NCI-H524 (cell line): ENCODE results near the gene TTF1.
A peak's percentile ranks its signal among the peaks of the same experiment; 100 is the strongest.

Experiments used
- DNase-seq, 2 experiments: peaks; one replicate each; lab custom pipeline; 2025; lab: John Stamatoyannopoulos, UW

TTF1 gene, protein sequence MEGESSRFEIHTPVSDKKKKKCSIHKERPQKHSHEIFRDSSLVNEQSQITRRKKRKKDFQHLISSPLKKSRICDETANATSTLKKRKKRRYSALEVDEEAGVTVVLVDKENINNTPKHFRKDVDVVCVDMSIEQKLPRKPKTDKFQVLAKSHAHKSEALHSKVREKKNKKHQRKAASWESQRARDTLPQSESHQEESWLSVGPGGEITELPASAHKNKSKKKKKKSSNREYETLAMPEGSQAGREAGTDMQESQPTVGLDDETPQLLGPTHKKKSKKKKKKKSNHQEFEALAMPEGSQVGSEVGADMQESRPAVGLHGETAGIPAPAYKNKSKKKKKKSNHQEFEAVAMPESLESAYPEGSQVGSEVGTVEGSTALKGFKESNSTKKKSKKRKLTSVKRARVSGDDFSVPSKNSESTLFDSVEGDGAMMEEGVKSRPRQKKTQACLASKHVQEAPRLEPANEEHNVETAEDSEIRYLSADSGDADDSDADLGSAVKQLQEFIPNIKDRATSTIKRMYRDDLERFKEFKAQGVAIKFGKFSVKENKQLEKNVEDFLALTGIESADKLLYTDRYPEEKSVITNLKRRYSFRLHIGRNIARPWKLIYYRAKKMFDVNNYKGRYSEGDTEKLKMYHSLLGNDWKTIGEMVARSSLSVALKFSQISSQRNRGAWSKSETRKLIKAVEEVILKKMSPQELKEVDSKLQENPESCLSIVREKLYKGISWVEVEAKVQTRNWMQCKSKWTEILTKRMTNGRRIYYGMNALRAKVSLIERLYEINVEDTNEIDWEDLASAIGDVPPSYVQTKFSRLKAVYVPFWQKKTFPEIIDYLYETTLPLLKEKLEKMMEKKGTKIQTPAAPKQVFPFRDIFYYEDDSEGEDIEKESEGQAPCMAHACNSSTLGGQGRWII

GRCh38 chr9:132406554-132407122 is at the start of gene TTF1:
Gene TTF1 (minus strand): TSS chr9:132406840. CDS start chr9:132402821, 4,019 bp downstream.
- peak; percentile 70 to 91 for DNase-seq

GRCh38 chr9:132456241-132456640 is 49.6 kb upstream of the TTF1 start:
- DNase-seq = no peak

DNA sequence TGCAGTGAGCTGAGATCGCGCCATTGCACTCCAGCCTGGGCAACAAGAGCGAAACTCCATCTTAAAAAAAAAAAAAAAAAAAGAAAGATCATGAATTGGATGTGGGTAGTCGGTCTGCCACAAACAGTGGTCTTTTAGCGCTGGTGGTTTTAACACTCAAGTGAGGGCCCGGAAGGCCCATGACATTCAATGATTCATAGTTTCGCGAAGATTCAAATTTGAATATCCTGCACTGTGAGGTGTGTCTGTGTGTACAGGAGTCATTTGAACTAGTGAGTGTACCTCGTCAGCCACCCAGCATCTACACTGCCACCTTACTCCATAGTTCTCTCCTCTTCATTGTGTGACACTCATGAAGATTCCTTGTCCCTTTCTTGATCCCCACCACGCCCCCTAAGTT is 44.6 kb upstream of the TTF1 start:
- no peak for DNase-seq

- no peak for DNase-seq
Measured at GRCh38 chr9:132447902-132448301, 41.3 kb upstream of the TTF1 start.

GRCh38 chr9:132447346-132447745 is 40.7 kb upstream of the TTF1 start:
- DNase-seq = no peak

- no peak for DNase-seq
Measured at GRCh38 chr9:132446887-132447286, 40.2 kb upstream of the TTF1 start.

GRCh38 chr9:132443951-132444607 is 37.4 kb upstream of the TTF1 start:
- DNase-seq = peak in 1 of 2 experiments; percentile 19

DNA sequence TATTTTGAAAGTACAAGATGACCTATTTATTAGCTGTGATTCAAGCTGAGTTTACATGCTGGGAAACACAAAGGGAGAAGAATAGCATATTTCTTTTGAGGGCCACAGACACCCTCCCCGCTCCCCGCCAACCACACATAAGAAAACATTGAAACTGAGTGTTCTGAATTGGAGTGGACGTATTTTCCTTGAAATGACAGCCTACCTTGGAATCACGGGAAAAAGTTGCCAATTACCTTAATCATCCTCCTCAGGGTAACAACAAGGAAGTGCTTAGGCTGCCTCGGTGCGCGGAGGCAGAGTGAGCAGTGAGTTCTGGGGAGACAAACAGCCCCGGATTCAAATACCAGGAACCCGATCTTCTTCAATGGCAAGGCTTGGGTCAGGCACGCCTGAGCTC is 34.8 kb upstream of the TTF1 start:
- no peak for DNase-seq

- no peak for DNase-seq
Measured at GRCh38 chr9:132440735-132441134, 34.1 kb upstream of the TTF1 start.

DNA sequence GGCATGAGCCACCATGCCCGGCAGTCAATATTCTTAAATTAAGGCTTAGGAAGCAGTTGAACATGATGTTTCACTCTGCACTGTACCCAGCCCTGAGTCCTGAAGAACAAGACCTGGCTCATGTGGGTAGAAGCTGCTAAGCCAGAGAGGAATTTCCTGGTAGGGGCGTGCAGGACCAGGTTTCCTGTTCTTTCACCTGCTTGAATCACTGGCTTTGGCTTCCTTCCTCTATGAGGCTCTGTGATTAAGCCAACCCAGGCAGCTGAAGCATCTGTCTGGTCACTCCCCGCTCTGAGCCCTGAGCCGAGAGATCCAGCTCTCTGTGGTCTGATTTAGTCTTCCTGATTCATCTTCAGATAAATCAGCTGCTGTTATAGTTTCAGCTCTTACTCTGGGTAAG is 32.5 kb upstream of the TTF1 start:
- no peak for DNase-seq

GRCh38 chr9:132434881-132435280 is 28.2 kb upstream of the TTF1 start:
- DNase-seq = no peak

DNA sequence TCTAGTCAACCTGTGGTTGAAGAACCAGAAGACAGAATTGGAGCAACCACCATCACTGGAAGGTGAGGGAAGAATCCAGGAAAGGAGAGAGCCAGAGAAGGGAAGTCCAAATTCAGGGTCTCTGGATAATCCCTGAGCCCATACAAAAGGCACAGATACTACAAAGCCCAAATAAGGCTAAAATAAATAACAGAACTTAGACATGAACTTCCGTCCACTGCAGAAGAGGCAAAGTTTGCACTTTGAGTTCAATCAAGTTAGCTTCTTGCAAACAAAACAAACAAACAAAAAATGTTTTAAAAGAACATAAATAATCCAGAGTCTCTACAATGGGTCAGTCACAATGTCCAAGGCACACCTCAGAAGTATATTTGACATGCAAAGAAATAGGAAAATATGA is 24.4 kb upstream of the TTF1 start:
- no peak for DNase-seq

GRCh38 chr9:132426639-132427414 is 20.2 kb upstream of the TTF1 start:
- DNase-seq = no peak

DNA sequence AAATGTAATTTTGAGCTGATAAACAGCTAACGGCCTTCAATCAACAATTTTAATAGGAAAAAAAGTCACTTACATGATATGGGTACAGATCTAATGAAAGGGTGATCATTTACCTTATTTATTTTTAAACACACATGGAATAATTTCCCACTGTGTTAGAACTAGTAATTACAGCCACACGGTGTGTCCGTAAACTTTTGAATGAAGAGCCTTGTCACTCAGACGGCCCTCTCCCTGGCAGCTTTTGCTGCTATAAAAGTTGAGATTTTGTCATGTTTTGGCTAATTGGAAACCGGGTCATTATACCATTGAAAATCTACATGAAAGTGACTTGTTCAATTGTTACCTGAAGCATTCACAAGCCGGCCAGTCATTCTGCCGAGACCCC is 19.0 kb upstream of the TTF1 start:
- DNase-seq = no peak

DNA sequence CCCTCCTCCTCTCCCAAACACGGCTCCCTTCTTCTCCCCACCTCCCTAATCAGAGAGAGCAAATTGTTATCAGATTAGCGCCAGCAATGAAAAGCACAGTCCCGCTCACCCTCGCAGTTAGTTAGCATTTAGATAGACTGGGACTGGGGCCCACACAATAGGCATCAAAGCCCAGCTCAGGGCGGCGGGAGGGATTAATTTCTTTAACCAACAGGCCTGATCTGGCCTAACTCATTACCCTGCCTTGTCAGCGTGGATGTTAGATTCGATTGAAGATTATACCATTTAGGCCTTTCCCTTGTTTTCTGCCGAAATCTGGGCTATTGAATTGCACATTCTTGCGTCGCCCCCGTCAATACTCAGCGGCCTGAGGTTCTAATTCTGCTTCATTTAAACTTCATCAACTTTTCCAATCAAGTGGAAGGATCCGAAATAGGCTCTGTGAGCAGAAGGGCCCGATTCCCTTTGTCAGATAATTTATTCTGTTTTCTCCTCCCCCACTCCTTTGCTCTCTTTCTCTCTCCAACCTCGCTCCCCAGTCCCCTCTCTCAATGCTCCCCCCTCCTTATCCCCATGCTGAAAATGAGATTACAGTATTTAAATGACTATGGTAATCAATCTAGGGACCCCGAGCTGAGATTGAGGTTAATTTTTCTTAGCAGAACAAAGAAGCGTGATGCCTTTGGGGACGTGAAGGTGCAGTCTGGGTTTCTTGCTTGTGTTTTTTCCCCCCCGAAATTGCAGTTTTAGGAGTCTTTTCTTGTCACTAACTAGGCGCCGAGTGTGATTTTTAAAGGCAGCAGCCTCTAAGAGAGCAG is 18.4 kb upstream of the TTF1 start:
- DNase-seq = no peak

DNA sequence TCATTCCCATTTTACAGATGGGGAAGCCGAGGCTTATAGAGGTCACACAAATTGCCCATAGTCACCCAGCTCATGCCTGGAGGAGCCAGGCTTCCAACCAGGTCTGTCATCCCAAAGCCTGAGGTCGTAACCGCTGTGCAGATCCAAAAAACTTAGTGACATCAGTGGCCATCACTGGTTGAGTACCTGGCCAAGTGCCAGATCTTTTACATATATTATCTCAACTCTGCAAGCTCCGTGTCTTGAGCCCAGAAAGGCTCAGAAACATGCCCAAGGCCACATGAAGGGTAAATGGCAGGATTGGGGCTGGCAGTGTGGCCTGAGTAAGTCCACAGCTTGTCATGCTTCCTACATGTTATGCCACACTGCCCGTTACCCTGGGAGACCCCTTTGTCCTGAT is 16.9 kb upstream of the TTF1 start:
- DNase-seq = no peak

- peak in 1 of 2 experiments; percentile 18 for DNase-seq
Measured at GRCh38 chr9:132422574-132422973, 15.9 kb upstream of the TTF1 start.

DNA sequence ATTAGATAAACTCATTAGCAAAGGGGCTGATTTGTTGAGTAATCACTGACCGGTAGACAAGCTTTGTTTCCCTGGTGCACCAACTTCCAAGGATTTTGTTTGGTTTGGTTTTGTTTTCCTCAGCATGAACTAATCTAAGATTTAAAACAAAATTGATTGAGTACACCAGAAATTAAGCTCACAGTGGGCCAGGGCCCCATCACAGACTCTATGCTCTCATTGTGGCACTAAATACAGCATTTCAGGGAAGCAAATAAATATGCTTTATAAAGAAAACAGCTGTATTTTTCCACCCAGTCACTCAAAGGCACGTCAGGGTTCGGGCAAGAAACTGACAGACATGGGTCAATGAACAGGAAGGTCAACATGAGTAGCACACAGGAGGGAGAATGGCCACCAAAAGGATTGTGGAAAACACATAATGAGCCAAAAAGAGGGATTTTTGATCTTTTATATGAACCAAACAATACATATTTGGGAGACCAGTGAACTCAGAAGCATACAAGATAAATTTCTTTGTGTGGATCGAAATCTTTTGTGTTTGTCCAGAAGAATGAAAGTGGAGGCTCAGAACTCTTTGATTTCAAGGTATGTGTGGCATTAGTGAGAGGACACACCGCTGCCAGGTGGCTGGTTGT is 12.2 kb upstream of the TTF1 start:
- no peak for DNase-seq

DNA sequence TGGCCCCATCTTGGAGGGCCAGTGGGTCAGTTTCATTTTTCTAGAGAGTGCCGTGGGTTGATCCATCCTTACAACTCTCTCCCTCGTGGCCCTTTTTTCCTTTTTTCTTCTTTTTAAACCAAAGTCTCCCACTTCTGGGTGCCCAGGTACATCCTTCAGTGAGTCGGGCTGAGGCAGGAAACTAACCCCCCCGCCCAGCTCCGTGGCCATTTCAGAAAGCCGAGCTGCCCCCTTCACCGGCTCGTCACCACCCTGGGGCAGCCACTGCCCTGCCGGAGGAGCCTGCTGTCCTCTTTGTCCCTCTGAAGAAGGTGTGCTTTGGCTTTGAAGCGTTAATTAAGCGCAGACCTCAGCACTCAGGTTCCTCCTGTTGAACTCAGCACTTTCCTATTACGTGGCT is 8.5 kb upstream of the TTF1 start:
- no peak for DNase-seq

- no peak for DNase-seq
Measured at GRCh38 chr9:132414731-132415130, 8.1 kb upstream of the TTF1 start.
